OCI-LY3 (cell line): ENCODE results near the gene FURIN.

Source experiments
- H2AFZ ChIP-seq: fragments of 200-600, 300-600 bp; shearing (Covaris generic); 2 replicates; pipeline ENCODE4 v1.6.0; 2014; ENCODE audit warnings: antibody characterized with exemption, low read depth, low read length
- H3K27ac ChIP-seq: fragments of 200-600, 300-600 bp; sonication (generic); 2 replicates; pipeline ENCODE4 v1.5.1; 2014; ENCODE audit warnings: mild to moderate bottlenecking, low read length, moderate library complexity, mixed read lengths
- H3K27me3 ChIP-seq: fragments of 200-600, 300-600 bp; sonication (generic); 2 replicates; pipeline ENCODE4 v1.6.1; 2014; ENCODE audit warnings: low read depth, low read length, mixed read lengths
- H3K36me3 ChIP-seq: fragments of 200-600, 300-600 bp; sonication (generic); replicated peaks from 2 replicates; pipeline ENCODE3; 2014; ENCODE audit warnings: low read depth, low read length, mixed read lengths
- H3K4me1 ChIP-seq: fragments of 300-600, 200-600 bp; sonication (generic); 2 replicates; pipeline ENCODE4 v1.6.1; 2014; ENCODE audit warnings: low read length, mixed read lengths
- H3K4me2 ChIP-seq: fragments of 200-600, 300-600 bp; sonication (generic); 2 replicates; pipeline ENCODE4 v1.6.1; 2014; ENCODE audit warnings: low read length, mixed read lengths
- H3K4me3 ChIP-seq: fragments of 300-600, 200-600 bp; sonication (generic); 2 replicates; pipeline ENCODE4 v1.5.1; 2014; ENCODE audit warnings: antibody characterized with exemption, mild to moderate bottlenecking, low read length, moderate library complexity
- H3K79me2 ChIP-seq: fragments of 300-600, 200-600 bp; shearing (Covaris generic); 2 replicates; pipeline ENCODE4 v1.6.1; 2014; ENCODE audit warnings: mild to moderate bottlenecking, low read length, mixed read lengths
- H3K9ac ChIP-seq: fragments of 300-600, 200-600 bp; shearing (Covaris generic); 2 replicates; pipeline ENCODE4 v1.6.0; 2014; ENCODE audit warnings: mild to moderate bottlenecking, low read length, moderate library complexity
- H3K9me3 ChIP-seq: fragments of 200-600, 300-600 bp; shearing (Covaris generic); 2 replicates; pipeline ENCODE4 v1.6.1; 2014; ENCODE audit warnings: low read length, mixed read lengths; ENCODE audit not compliant: insufficient read depth
- H4K20me1 ChIP-seq: fragments of 200-600, 300-600 bp; sonication (generic); 2 replicates; pipeline ENCODE4 v1.6.1; 2016; ENCODE audit warnings: low read length, mixed read lengths; ENCODE audit not compliant: insufficient read depth
- CTCF ChIP-seq: fragments of 200-600, 300-600 bp; sonication (generic); IDR thresholded peaks from 2 replicates; pipeline ENCODE4 v1.5.1; 2014; ENCODE audit warnings: antibody characterized with exemption, low read length, low read depth
- EZH2phosphoT487 ChIP-seq: fragments of 200-600 bp; shearing (Covaris generic); IDR thresholded peaks from 2 replicates; pipeline ENCODE4 v1.6.1; 2018; ENCODE audit warnings: antibody characterized with exemption, mixed run types, low read depth

The FURIN gene

GRCh38 chr15:90916461-90916860 is 48.1 kb downstream of the FURIN start:
- Histone ChIP-seq H3K9me3 (no peaks in the 10 kb centered on the region), H3K27ac (no peak overlapping the region), H2AFZ (no peak overlapping the region), H3K79me2 (no peaks in the 10 kb centered on the region), H3K9ac (no peak overlapping the region), H4K20me1 (no peaks in the 10 kb centered on the region), H3K4me2 (no peak overlapping the region), H3K36me3 (peaks cover 23% of the 10 kb centered on the region), H3K4me1 (no peaks in the 10 kb centered on the region), H3K27me3 (no peaks in the 10 kb centered on the region), H3K4me3 (no peak overlapping the region)
- TF ChIP-seq EZH2phosphoT487 (no peak), CTCF (no peak)

- Histone ChIP-seq H3K9me3 (no peaks in the 10 kb centered on the region), H3K4me2 (no peak overlapping the region), H2AFZ (no peak overlapping the region), H3K27ac (no peak overlapping the region), H4K20me1 (no peaks in the 10 kb centered on the region), H3K27me3 (no peaks in the 10 kb centered on the region), H3K36me3 (peaks cover 23% of the 10 kb centered on the region), H3K79me2 (no peaks in the 10 kb centered on the region), H3K4me1 (peaks cover 4% of the 10 kb centered on the region), H3K4me3 (no peak overlapping the region), H3K9ac (no peak overlapping the region)
- TF ChIP-seq EZH2phosphoT487, result no peak
- TF ChIP-seq CTCF, result no peak
Measured at GRCh38 chr15:90917569-90917968, 49.2 kb downstream of the FURIN start.

DNA sequence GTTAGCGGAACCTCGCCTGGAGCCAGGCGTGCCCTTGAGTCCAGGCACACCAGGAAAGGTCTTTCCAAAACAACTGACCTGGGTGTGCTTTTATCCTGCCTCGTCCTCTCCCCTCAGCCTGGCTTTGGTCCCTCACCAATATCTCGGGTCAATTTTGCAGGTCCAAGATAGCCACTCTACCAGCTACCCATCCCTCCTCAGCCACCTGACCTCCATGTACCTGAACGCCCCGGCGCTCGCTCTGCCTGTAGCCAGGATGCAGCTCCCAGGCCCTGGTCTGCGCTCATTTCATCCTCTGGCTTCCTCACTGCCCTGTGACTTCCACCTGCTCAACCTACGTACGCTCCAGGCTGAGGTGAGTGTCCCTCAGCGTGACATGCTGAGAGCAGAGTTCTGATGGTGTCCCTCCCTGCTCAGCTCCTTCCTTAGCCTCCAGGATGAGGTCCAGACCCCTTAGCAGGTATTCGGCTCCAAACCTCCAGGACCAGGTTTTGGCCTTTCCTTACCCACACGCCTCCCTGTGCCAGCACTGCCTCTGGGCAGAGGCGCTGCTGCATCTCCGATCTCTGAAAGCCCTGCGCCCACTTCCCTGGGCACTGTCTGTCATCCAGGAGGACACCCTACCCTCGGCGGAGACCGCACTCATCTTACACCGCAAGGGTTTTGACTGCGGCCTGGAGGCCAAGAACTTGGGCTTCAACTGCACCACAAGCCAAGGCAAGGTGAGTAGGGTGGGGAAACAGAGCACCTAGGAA is 49.8 kb downstream of the FURIN start:
- Histone ChIP-seq H3K4me3 (no peak overlapping the region), H3K27ac (no peak overlapping the region), H3K79me2 (no peaks in the 10 kb centered on the region), H3K36me3 (peaks cover 20% of the 10 kb centered on the region), H4K20me1 (no peaks in the 10 kb centered on the region), H3K4me1 (peaks cover 10% of the 10 kb centered on the region), H3K4me2 (no peak overlapping the region), H3K27me3 (no peaks in the 10 kb centered on the region), H2AFZ (no peak overlapping the region), H3K9ac (no peak overlapping the region), H3K9me3 (no peaks in the 10 kb centered on the region)
- no peak for TF ChIP-seq EZH2phosphoT487
- TF ChIP-seq CTCF, result no peak

GRCh38 chr15:90918835-90919234 is 50.4 kb downstream of the FURIN start:
- H3K4me3 ChIP-seq, result no peak overlapping the region
- no peaks in the 10 kb centered on the region for H4K20me1 ChIP-seq
- H3K27ac ChIP-seq, result no peak overlapping the region
- H3K79me2 ChIP-seq, result no peaks in the 10 kb centered on the region
- no peak overlapping the region for H2AFZ ChIP-seq
- TF ChIP-seq EZH2phosphoT487, result no peak
- no peak for TF ChIP-seq CTCF
- no peaks in the 10 kb centered on the region for H3K9me3 ChIP-seq
- H3K36me3 ChIP-seq, result peaks cover 15% of the 10 kb centered on the region
- H3K4me2 ChIP-seq, result no peak overlapping the region
- H3K4me1 ChIP-seq, result peaks cover 16% of the 10 kb centered on the region
- H3K9ac ChIP-seq, result no peak overlapping the region
- H3K27me3 ChIP-seq, result no peaks in the 10 kb centered on the region
